GM19468 (cell line): Measurements from ENCODE around the gene BMP4.

Experiments
- ATAC-seq: cut with Tn5 transposase; IDR thresholded peaks from one replicate; pipeline ENCODE4 v1.9.1; 2021; ENCODE audit warnings: mild to moderate bottlenecking, moderate library complexity, moderate number of reproducible peaks; ENCODE audit not compliant: unreplicated experiment; ENCODE audit errors: extremely low read depth

Gene BMP4

DNA sequence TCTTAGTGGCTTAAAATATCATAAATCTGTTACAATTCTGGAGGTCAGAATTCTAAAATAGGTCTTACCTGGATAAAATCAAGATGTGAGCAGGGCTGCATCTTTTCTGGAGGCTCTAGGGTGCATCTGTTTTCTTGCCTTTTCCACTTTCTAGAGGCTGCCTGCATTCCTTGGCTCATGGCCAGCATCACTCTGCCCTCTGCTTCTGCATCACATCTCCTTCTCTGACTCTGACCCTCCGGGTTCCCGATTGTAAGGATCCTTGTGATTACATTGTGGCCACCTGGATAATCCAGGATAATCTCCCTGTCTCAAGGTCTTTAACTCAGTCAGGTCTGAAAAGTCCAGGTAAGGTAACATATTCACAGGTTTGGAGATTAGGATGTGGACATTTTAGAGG is 11.0 kb upstream of the BMP4 start:
- ATAC-seq, result no peak

DNA sequence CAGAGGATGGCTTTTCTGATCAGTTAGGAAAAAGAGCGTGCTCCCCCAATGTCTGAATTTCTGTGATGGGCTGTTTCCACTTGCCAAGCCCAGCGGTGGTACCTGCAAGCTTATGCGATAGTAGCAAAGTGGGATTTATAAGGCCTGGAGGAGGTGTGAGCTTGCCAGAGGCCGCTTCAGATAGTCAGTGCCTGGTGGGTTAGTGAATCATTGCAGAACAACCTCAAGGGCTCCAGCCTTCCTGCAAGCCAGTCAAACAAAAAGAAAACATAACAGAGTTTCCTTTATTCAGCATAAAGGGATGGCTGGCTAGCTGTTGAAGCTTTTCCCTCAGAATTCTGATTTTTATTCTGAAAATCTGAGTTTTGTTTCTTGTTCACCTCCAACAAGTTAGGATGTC is 7.6 kb upstream of the BMP4 start:
- no peak for ATAC-seq

DNA sequence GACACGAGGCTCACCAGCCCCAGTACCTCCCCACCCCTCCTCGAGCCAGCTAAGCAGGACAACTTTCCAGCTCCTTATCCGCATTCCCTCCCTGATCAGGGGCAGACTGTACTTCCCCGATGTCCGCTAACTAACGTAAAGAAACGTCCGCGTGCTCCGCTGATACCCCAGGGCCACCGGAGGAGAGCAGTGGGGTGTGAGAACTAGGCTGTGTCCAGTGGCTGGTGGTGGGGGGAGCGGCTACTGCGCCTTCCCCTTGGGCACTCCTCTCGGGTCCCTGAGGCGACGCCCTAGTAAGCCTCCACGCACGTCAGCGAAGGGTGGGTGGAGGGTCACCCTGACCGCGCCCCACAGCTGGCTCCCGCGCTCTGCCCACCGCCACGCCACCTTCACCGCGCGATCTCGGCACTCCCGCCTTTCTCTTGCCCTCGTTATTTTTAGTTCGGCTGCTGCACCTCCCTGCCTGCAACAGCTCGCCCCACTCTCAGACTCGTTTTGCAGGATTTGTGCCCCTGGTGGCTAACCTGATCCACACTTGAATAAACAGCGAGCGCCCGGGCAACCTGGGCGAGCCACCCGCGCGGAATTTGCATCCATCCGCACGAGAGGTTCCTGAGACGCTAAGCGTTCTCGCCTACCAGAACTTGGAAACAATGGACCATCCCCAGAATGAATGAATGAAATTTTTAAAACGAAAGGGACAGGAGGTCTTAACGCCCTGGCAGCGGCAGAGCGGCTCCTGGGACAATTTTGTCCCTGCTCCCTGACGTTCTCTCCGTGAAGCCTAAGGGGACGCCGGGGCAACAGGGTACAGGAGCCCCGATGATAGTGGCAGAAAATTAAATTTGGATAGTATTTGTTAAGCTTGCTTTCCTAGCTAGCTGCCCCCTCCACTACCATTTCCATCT is 6.9 kb upstream of the BMP4 start:
- no peak for ATAC-seq

DNA sequence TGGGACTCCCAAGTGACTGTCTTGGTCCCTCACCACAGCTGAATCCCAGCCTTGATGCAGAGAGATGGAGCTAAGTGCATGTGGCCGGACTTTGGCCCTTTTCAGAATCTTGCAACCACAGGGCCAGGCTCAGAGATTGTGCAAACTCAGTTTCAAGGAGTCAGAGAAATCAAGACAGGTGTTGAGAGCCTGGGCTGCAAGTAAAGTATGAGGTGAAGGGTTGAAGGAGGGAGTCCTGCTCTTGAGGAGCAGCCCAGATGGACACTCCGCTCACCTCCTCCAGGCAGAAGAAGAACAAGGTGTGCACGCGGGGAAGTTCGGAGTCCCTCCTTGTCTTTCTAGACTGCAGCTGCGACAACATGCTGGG is 6.3 kb upstream of the BMP4 start:
- no peak for ATAC-seq

DNA sequence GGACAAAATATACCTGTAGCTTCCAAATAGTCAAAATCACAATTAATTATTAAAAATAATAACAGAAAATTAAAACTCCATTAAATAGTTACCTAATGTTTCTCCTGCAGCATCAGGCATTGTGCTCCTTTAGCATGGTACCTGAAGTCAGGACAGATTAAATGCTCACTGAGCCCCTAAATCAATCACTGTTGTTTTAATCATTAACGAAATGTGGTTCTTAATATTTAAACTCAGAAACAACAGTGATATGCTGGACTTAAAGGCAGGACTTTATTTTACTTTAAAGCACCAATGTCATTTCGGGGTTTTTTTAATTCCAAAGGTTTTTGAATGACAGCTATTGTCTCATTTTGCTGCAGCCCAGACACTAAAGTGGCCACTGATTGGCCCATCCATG is 2.0 kb upstream of the BMP4 start:
- no peak for ATAC-seq

DNA sequence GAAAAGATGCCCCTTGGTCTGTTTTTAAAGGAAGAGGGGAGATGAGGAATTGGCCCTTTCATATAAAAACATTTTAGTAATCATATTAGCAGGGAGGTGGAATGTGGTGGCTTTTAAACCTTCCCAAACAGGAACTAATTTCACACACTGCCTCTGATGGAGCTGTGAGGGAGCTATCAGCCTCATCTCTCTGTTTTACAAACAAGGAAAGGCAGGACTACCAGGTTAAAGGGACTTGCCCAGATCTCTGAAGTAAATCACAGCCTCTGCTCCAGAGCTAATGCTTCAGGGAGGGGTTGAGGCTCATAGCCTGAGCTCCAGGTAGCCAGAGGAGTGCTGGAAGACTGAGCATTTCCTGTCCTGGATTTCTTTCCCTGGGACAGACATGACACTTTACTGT is 1.1 kb upstream of the BMP4 start:
- ATAC-seq, result no peak

DNA sequence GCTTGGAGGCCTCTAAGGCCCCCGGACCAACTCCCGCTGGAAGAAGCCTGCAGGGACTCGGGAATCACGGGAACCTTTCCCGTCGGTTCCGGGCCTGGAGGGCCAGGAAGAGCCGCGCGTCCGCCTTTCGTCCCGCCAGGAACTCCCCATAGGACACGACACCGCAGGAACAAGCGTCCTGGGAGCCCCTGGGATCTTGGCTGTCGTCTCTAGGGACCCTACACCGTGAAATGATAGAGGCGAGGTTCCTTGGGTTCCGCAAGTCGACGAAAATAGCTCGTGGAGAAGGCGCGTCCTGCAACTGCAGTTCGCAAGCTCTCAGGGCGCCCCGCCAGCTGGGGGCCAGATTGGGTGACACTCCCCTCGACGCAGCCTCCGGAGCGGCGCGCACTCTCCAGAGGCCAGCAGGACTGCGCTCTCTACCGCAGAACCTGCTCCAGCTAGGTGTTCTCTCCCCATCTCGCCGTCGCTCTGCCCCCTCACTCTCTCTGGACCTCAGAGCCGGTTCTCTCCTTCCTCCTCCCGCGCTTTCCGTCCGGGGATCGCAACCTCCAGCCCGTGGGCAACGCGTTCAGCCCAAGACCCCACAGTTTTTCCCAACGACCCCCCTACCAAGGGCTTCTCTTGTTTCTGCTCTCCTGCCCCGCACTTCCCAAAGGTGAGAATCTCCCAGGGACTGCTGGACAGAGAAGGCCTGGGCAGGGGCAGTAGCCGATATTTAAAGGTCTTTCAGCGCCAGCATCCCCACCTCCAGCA is 776 bp downstream of the BMP4 start:
- no peak for ATAC-seq

DNA sequence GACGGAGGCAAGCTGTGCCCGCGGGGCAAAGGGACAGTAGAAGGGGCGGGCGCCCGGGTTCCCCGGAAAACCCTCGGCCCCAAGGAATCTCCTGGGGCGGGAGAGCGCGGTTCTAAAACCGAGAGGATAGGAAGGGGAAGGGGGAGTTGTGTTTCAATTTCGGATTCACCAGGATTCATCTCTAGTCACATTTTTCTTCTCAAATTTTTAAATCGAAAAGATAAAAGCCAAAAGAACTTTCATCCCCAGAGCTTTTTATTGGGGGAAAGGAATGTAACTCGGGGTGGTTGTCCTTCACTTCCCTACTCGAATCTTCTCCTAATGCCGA is 1.4 kb downstream of the BMP4 start:
- no peak for ATAC-seq

DNA sequence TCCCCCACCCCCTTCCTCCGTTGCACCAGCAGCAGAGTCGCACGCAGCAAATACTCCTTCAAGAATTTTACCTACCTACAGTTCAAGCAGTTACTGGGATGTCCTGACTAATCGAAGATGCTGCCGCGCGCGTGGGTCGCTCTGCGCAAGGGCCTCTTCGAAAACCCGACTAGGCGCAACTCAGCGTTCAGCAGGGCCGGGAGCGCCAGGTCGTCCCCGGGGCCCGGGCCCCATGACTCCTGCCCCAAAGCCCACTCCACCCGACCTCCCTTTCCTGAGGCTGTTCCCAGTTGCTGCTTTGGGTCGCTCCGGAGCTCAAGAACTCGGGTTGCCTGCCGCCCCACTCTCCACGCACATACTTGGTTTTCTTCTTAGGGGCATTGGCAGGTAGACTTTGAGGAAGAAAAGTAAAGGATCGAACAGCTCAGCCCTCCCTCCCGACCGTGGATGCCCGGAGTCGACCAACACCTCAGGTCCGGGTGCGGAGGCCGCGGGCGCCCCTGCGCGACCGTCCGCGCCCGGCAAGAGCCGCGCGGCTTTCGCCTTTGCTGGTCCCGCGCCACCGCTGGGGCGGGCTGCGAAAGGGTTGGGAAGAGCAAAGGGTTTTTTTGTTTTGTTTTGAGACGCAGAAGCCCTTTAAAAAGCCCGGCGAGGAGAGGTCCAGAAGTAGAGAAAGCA is 1.9 kb downstream of the BMP4 start:
- no peak for ATAC-seq

DNA sequence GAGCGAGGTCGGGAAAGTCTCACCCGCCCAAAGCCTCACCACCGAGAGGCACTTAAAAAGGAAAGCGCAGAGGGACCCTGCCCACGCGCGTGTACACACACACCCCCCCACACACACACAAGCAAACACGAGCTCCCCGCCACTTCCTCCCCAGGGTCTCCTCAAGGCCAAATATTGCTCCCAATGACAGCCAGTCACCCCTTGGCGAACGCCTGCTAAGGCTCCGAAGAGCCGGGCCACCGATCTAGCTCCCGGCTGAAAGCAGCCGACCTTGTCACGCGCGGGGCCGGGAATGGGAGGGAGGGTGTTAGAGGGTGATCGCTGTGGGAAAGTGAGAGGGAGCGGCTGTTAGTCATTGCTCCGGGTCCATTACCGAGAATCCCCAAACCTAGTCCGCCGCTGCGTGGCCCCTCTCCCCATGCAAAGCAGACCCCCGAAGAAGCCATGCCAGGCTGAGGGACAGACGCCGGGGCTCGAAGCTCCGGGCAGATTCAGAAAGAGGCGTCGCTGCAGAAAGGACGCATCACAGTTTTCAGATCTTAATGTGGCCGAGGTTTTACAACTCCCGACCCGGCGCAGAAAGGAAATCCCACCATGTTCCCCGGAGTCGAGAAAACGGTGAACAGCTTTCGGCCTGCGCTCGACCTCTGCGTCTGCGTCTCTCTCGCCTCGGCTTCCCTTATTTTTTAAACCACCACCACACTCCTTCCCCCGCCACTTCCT is 2.6 kb downstream of the BMP4 start:
- ATAC-seq, result no peak

DNA sequence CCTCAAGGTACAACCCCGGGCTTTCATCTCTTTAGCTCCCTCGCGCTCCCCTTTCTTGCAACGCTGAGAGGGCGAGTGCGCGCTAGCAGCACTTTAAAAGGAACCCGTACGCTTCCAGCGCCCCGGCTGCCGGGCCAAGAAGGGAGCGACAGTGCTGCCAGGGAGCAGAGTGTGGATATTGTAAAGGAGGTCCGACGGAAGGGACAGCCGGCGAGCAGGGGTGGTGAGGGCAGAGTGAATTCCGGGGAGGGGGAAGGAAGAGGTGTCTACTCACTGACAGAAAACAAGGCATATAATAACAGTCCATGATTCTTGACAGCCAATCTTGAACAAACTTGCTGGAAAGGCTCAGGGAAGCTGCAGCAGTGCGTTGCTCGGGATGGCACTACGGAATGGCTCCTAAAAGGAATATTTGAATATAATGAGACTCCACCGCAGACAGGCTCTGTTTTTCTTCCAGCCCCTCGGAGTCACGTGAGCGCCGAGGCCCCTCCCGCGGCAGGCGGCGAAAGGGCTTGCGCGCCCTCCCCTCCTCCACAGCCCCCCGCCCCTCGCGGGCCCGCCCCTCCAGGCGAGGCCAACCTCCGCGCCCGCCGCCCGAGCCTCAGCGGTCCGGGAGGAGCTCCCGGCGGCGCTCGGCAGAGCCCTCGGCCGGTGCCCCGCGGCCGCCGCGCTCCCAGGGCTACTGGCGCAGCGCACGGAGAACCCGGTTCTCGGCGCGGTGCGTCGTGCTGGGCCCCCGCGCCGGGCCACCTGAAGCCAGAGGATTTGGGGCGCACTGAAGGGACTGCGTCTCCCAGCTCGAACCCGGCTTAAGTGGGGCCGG is 3.4 kb downstream of the BMP4 start:
- no peak for ATAC-seq

DNA sequence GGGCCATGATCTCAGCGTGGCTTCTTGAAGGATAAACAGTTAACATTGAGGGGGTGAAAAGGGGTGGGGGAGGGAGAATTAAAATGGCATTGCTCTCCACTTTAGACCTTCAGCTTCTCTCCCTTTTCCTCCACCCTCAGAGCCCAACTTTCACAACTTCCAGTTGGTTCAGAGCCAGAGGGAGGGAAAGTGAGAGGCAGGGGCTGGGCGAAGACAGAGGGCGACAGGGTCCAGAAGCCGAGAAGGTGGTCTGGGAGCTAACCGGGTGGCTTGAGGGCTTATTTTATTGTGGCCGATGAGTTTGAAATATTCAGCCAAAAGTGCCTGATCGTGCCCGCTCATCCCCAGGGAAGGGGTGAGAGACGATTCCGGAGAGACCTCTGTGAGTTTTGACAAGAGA is 4.1 kb downstream of the BMP4 start:
- ATAC-seq, result no peak

DNA sequence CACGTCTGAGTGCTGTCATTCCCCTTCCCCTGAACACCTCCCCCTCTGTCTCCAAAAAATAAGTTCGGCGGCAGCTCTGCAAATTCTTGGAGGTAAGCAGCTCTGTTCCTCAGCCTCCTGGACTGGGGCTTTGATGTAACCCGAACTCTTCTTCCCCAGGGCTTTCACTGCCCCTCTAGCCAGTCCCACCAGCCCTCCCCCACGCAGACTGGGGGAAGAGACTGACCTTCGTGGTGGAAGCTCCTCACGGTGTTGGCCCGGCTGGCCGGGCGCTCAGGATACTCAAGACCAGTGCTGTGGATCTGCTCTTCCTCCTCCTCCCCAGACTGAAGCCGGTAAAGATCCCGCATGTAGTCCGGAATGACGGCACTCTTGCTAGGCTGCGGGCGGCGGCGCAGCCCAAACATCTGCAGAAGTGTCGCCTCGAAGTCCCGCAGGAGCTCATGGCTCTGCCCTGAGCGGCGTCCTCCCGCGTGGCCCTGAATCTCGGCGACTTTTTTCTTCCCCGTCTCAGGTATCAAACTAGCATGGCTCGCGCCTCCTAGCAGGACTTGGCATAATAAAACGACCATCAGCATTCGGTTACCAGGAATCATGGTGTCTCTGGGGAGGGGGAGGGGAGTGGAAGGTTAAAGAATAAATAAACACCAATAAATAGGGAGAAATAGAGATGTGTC is 4.9 kb downstream of the BMP4 start:
- ATAC-seq, result no peak

DNA sequence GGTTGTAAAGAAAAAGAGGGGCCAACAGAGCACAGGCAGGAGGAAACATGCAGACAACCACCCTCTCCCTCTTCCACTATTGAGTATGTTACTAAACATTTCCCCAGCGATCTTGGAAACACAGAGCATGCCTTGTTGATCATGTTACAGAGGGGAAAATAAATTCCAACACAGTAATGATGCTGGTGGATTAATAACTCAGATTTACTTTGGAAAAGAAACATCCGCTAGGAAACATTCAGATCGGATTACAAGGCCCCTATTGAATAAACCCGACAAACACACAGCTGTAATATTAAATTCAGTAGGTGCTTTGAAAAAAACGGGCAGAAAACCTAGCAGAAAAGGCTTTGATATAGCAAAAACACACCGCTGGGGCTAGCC is 5.4 kb downstream of the BMP4 start:
- no peak for ATAC-seq

DNA sequence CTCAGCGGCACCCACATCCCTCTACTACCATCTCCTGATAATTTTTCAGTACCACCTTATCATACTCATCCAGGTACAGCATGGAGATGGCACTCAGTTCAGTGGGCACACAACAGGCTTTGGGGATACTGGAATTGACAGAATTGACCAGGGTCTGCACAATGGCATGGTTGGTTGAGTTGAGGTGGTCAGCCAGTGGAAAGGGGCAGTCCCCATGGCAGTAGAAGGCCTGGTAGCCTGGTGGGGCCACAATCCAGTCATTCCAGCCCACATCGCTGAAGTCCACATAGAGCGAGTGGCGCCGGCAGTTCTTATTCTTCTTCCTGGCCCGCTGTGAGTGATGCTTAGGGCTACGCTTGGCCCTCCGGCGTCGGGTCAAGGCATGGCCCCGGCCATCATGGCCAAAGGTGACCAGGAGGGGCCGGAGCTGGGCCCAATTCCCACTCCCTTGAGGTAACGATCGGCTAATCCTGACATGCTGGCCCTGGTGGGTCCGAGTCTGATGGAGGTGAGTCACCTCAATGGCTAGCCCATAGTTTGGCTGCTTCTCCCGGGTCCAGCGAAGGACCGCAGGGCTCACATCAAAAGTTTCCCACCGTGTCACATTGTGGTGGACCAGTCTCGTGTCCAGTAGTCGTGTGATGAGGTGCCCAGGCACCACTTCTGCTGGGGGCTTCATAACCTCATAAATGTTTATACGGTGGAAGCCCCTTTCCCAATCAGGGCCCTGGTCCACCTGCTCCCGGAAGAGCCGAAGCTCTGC is 6.4 kb downstream of the BMP4 start:
- ATAC-seq, result no peak

DNA sequence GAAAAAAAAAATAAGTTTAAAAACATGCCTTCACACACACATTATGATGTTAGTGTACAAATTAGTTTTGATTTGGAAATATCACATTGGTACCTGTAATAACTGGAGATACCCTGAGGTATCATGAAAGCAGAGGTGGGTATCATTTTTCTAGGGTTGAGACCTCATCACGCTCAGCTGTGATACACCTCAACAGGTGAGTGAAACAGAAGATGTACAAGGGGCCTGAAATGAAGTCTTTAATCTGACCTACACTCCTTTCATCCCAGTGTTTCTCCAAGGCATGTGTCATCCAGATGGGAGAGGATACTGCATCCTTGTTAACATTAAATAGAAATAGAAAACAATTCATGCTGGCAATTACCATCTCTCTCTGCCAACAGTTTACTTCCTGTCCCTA is 7.4 kb downstream of the BMP4 start:
- no peak for ATAC-seq

DNA sequence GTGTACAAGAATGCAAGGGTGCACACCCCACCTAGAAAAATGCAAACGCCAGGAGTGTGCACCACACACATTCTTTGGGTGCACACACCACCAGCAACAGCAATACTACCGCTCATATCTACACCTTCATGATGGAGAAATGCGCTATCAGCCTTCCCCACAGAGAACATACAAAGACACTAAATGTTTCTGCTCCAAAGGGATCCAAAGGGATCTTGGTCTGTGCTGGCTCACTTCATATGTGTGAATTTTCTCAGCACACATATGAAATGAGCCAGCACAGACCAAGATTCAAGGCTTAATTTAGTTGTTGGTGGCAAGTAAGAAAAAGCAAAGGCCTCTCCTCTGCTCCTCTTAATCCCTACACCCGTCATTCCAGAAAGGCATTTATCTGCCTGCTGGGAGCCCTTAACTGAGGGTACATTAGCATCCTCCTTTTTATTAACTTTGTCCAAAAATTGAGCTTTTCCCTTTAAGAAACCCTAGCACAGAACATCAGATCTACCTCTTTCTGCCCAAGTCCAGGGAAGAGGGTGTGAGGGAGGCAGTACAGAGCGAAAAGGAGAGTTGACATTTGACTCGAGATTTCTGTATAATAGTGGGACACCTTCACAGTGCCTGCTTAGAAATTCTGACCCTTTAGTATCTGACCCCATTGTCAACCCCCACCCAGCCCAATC is 8.3 kb downstream of the BMP4 start:
- ATAC-seq, result no peak
